Measurements from ENCODE around the gene TMED10.
A peak's percentile ranks its signal among the peaks of the same experiment; 100 is the strongest.

Gene TMED10

DNA sequence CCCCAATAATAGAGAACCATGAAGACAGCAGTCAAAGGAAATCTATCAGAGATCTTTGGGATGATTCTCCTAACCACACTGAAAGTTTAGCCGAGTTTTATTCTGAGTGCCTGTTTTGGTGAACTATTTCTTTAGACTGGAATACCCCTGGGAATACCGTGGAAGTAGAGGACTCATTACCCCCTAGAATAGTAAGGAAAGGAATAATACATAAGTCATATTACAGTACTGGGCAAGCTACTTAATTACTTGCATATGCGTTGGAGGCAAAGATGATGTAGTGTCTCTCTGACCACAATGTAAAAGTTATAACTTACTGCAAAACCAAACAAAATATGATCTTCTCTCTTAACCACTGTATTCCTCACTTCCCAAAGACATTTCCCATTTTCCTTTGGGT is 81.5 kb downstream of the TMED10 start:
- no peak for DNase-seq (ENCODE audit: low read depth)
- no peak overlapping the region for H3K4me3 ChIP-seq (ENCODE audit: low read depth, low read length)
- TF ChIP-seq, protein P1, sequence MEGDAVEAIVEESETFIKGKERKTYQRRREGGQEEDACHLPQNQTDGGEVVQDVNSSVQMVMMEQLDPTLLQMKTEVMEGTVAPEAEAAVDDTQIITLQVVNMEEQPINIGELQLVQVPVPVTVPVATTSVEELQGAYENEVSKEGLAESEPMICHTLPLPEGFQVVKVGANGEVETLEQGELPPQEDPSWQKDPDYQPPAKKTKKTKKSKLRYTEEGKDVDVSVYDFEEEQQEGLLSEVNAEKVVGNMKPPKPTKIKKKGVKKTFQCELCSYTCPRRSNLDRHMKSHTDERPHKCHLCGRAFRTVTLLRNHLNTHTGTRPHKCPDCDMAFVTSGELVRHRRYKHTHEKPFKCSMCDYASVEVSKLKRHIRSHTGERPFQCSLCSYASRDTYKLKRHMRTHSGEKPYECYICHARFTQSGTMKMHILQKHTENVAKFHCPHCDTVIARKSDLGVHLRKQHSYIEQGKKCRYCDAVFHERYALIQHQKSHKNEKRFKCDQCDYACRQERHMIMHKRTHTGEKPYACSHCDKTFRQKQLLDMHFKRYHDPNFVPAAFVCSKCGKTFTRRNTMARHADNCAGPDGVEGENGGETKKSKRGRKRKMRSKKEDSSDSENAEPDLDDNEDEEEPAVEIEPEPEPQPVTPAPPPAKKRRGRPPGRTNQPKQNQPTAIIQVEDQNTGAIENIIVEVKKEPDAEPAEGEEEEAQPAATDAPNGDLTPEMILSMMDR (IDR thresholded peaks at IDR 0.05; ENCODE audit: insufficient read depth, low read depth, low read length, missing control alignments) = no peak

DNA sequence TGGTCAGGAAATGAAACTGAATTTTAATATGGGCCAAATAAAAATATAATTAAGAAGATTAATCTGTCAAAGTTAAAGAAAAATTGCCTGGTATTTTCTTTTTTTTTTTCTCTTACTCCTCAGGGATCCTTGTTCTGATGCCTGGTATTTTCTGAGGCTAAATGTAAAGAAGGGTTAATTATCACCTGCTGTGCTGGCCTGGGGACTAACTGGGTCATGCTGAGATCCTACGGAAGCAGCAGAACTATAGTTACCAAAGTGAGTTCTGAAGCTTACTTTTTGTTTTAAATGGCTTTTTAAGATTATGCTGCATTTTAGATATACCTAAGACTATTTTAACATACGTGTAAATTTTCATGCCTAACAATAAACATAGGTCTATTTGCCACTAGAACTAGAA is 83.7 kb downstream of the TMED10 start:
- H3K4me3 ChIP-seq (ENCODE audit: low read depth, low read length) = no peak overlapping the region
- no peak for DNase-seq (ENCODE audit: low read depth)
- TF ChIP-seq, protein P1 (IDR thresholded peaks at IDR 0.05; ENCODE audit: insufficient read depth, low read depth, low read length, missing control alignments) = no peak

DNA sequence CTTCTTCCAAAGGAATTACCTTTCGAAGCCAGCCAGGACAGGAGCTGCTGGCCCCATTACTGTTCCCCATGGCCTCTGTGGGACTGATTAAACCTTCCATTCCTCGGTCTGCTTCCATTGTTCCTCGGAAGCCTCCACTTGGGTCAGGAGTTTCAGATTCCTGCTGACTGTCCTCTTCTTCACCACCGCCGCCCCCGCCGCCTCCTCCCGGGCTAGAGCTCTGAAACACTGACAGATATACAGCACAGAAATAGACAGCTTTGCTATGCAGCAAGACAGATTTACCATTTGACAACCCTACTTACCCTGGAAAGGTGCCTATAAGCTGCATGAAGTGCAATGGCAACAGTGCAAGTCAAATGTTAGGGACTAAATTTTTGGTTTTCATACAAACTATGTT is 85.2 kb downstream of the TMED10 start:
- DNase-seq (ENCODE audit: low read depth) = no peak
- H3K4me3 ChIP-seq (ENCODE audit: low read depth, low read length) = no peak overlapping the region
- TF ChIP-seq, protein P1 (IDR thresholded peaks at IDR 0.05; ENCODE audit: insufficient read depth, low read depth, low read length, missing control alignments) = no peak

DNA sequence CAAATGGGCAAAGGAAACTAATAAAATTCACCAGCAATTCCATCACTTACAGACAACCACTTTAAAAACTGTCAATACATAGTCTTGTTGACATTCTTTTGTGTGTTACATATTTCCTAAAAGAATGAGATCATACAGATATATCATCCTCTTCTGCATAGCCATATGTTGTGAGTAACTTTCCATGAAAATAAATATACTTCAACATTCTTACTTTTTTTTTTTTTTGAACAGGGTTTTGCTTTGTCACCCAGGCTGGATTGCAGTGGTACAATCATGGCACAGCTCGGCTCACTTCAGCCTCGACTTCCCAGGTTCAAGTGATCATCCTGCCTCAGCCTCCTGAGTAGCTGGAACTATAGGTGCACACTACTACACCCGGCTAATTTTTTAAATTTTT is 86.1 kb downstream of the TMED10 start:
- TF ChIP-seq, protein P1 (IDR thresholded peaks at IDR 0.05; ENCODE audit: insufficient read depth, low read depth, low read length, missing control alignments) = no peak
- no peak for DNase-seq (ENCODE audit: low read depth)
- H3K4me3 ChIP-seq (ENCODE audit: low read depth, low read length) = no peak overlapping the region

DNA sequence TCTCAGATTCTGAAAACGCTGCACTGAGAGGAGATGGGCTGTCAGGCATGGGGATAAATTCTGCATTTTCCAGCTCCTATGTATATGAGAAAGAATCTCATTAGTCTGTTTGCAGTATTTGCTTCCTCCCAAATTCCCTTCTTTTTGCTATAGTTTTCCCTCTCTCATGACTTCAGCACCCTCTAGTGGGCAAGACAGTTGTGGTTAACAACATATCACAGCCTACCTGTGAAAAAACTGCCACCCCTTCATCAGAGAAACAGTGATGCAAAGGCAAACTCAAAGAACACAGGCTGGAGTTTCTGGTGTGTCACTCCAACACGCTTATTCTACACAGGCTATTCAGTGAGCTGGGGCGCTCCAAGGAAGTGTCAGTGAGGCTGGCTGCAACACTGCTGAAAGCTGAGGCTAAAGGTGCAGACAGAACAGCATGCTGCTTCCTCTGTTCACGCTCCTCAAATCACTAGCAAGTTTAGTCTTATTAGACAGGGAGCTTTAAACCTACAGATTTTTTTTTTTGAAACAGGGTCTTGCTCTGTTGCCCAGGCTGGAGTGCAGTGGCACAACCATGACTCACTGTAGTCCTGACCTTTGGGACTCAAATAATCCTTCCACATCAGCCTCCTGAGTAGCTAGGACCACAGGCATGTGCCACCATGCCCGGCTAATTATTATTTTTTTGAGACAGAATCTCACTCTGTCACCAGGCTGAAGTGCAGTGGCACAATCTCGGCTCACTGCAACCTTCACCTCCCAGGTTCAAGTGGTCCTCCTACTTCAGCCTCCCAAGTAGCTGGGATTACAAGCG is 87.6 kb downstream of the TMED10 start:
- TF ChIP-seq, protein P1 (IDR thresholded peaks at IDR 0.05; ENCODE audit: insufficient read depth, low read depth, low read length, missing control alignments) = peak; percentile 71
- no peak overlapping the region for H3K4me3 ChIP-seq (ENCODE audit: low read depth, low read length)
- peak; percentile 43 for DNase-seq (ENCODE audit: low read depth)

DNA sequence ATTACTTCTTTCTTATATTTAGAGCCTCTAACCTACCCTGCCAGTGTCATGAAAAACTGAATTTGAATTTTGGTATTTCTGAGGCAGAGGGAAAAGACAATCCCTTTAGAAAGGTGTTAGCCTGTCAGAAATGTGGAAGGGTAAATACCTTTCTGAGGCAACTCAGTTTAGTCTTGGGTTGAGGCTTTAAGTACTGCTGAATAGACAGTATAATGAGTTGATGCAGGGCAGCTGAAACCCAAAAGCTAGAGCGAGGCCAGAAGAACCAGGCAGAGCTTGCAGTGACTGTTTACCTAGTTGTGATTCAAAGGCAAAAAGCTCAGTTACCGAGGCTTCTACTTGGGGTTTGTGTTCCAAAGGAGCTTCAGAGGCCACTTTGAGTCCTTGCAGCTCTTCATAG is 88.3 kb downstream of the TMED10 start:
- TF ChIP-seq, protein P1 (IDR thresholded peaks at IDR 0.05; ENCODE audit: insufficient read depth, low read depth, low read length, missing control alignments) = no peak
- no peak overlapping the region for H3K4me3 ChIP-seq (ENCODE audit: low read depth, low read length)
- DNase-seq (ENCODE audit: low read depth) = no peak

- no peak overlapping the region for H3K4me3 ChIP-seq (ENCODE audit: low read depth, low read length)
- TF ChIP-seq, protein P1 (IDR thresholded peaks at IDR 0.05; ENCODE audit: insufficient read depth, low read depth, low read length, missing control alignments) = no peak
- no peak for DNase-seq (ENCODE audit: low read depth)
Measured at GRCh38 chr14:75084513-75084912, 91.9 kb downstream of the TMED10 start.
